ENCODE results near the gene GTF3C4. TPM values are rescaled to one million over a fixed set of nuclear protein-coding genes. Genes with fewer than 3 reads are reported as not detected.

Gene GTF3C4
- polyA plus RNA-seq, 1 experiment, result 2.8 TPM

DNA sequence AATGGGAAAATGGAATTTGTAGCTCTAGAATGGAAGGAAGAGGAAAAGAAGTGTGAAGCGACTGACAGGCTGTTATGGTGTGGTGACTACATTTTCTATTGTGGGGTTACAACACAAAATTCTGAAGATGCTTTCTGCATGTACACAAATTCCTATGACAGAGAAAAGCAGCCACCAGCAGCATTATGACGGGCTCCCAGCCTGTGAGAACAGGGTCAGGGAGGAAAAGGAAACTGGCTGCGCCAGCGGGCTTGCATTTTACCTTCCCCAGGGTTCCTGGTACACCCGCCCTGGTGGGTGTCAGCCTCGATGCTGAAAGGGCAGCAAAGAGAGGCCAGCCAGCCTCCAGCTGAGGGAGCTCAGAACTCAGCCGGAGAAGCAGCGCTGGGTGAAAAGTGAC lies 41.5 kb upstream of the GTF3C4 start:
- TF ChIP-seq, protein P1, sequence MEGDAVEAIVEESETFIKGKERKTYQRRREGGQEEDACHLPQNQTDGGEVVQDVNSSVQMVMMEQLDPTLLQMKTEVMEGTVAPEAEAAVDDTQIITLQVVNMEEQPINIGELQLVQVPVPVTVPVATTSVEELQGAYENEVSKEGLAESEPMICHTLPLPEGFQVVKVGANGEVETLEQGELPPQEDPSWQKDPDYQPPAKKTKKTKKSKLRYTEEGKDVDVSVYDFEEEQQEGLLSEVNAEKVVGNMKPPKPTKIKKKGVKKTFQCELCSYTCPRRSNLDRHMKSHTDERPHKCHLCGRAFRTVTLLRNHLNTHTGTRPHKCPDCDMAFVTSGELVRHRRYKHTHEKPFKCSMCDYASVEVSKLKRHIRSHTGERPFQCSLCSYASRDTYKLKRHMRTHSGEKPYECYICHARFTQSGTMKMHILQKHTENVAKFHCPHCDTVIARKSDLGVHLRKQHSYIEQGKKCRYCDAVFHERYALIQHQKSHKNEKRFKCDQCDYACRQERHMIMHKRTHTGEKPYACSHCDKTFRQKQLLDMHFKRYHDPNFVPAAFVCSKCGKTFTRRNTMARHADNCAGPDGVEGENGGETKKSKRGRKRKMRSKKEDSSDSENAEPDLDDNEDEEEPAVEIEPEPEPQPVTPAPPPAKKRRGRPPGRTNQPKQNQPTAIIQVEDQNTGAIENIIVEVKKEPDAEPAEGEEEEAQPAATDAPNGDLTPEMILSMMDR (IDR thresholded peaks at IDR 0.05; ENCODE audit: insufficient read depth, low read depth, low read length), result no peak
- no peaks in the 10 kb centered on the region for H3K27me3 ChIP-seq (ENCODE audit: control insufficient read depth, insufficient read depth, low read length)
- no peak for DNase-seq (ENCODE audit: low read depth)
- peaks cover 6% of the 10 kb centered on the region for H3K36me3 ChIP-seq (ENCODE audit: control insufficient read depth, insufficient read depth, low read length)
- ChIA-PET CTCF (no interaction called here), POLR2A (no interaction called here)
- no peak overlapping the region for H3K4me3 ChIP-seq (ENCODE audit: low read depth, low read length)

DNA sequence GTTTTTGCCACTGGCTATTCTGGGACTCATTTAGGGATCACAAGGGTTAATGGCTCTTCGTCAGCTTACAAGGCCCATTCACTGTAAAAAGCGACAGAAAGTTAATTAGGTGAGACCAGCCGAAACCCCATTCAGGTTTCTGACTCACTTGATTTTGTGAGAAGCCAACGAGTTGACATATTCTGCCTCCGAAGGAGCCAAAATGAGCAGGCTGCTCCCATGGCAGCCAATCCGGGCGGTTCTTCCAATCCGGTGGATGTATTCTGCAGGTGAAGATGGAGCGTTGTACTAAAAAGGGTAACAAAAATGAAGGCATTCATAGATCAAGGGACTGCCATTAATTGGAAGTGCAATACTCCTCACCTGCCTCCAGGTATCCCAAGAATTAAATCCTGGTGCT lies 40.1 kb upstream of the GTF3C4 start:
- Histone ChIP-seq H3K27me3 (ENCODE audit: control insufficient read depth, insufficient read depth, low read length) (no peaks in the 10 kb centered on the region), H3K36me3 (ENCODE audit: control insufficient read depth, insufficient read depth, low read length) (peaks cover 6% of the 10 kb centered on the region), H3K4me3 (ENCODE audit: low read depth, low read length) (no peak overlapping the region)
- CTCF ChIA-PET, result interaction anchor here (0.6 kb wide), 1 partner anchor 14 kb away, joined by 3 read pairs; no protein-coding TSS in a partner anchor
- no peak for DNase-seq (ENCODE audit: low read depth)
- TF ChIP-seq, protein P1 (IDR thresholded peaks at IDR 0.05; ENCODE audit: insufficient read depth, low read depth, low read length), result no peak
- POLR2A ChIA-PET, result no interaction called here

DNA sequence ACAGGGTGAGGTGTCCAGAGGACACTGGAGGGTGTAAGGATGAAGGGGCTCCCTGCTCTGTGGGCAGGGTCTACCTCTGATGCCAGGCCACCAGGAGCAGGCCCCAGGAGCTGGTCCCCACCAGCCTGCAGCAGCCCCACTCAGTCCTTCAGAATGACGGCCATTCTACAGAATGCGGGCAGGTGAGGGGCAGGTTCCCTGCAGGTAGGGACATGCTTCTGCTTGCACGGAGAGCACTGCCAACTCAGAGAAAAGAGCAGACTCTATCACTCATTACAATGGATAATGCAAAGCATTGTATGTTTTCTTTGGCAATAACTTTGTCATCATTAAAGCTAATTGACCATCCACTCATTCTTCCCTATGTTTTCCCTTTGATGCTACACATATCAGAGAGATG lies 39.5 kb upstream of the GTF3C4 start:
- TF ChIP-seq, protein P1 (IDR thresholded peaks at IDR 0.05; ENCODE audit: insufficient read depth, low read depth, low read length), result no peak

DNA sequence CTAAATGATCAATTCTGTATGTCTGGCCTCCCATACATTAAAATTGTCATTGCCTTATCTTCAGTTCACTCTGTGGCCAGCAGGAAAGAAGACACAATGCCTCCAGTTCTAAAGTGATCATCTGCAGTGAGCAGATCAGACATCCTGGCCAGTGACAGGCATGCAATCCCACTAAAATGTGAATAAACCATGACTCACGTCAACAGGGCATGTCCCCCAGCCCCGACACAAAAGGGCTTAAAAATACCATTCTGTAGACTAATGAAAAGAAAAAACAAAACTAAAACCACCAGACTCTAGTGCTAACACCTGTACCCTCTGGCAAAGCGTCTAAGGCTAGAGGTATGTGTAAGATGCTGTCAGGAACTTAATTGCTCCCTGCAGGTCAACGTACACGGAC lies 39.0 kb upstream of the GTF3C4 start:
- POLR2A ChIA-PET, result no interaction called here
- TF ChIP-seq, protein P1 (IDR thresholded peaks at IDR 0.05; ENCODE audit: insufficient read depth, low read depth, low read length), result peak; percentile 19; the same call in 1 of the 2 replicates
- Histone ChIP-seq H3K27me3 (ENCODE audit: control insufficient read depth, insufficient read depth, low read length) (no peaks in the 10 kb centered on the region), H3K4me3 (ENCODE audit: low read depth, low read length) (no peak overlapping the region), H3K36me3 (ENCODE audit: control insufficient read depth, insufficient read depth, low read length) (peaks cover 6% of the 10 kb centered on the region)
- CTCF ChIA-PET, result interaction anchor here (1.3 kb wide), 1 partner anchor 13 kb away, joined by 7 read pairs; no protein-coding TSS in a partner anchor
- DNase-seq (ENCODE audit: low read depth), result peak; percentile 24

More for the DNA sequence above, 39.5 kb upstream of the GTF3C4 start:
- Histone ChIP-seq H3K4me3 (ENCODE audit: low read depth, low read length) (no peak overlapping the region), H3K36me3 (ENCODE audit: control insufficient read depth, insufficient read depth, low read length) (peaks cover 6% of the 10 kb centered on the region), H3K27me3 (ENCODE audit: control insufficient read depth, insufficient read depth, low read length) (no peaks in the 10 kb centered on the region)
- DNase-seq (ENCODE audit: low read depth), result no peak
- POLR2A ChIA-PET, result no interaction called here
- CTCF ChIA-PET, result interaction anchor here (1.3 kb wide), 1 partner anchor 14 kb away, joined by 7 read pairs; no protein-coding TSS in a partner anchor

DNA sequence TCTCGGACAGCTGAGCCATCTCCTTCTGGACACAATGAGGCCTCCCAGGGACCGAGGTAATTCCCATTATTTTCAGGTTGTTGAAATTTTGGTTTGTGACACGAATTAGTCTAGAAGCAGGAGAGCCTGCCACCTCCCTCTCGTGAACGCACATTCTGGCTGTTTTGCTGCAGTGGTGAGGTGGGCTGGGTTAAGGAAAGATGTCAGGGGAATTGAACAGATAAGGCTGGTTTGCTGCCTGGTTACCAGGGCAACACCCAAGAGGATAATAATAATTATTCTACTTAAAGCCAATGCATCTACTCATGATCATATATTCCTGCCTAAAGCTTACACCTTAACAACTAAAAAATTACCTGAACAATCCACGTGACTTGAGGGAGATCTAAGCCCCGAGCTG lies 38.6 kb upstream of the GTF3C4 start:
- POLR2A ChIA-PET, result no interaction called here

More for the DNA sequence above, 38.6 kb upstream of the GTF3C4 start:
- CTCF ChIA-PET, result interaction anchor here (1.3 kb wide), 1 partner anchor 13 kb away, joined by 7 read pairs; no protein-coding TSS in a partner anchor
- DNase-seq (ENCODE audit: low read depth), result no peak
- Histone ChIP-seq H3K4me3 (ENCODE audit: low read depth, low read length) (no peak overlapping the region), H3K27me3 (ENCODE audit: control insufficient read depth, insufficient read depth, low read length) (no peaks in the 10 kb centered on the region), H3K36me3 (ENCODE audit: control insufficient read depth, insufficient read depth, low read length) (peaks cover 6% of the 10 kb centered on the region)
- TF ChIP-seq, protein P1 (IDR thresholded peaks at IDR 0.05; ENCODE audit: insufficient read depth, low read depth, low read length), result no peak
